PC-3 (cell line): ENCODE data around the gene ZNF365.

Experiments
- CTCF ChIP-seq: fragments of 300-600 bp; sonication (generic); conservative IDR thresholded peaks from 2 replicates; pipeline ENCODE4 v1.5.1; 2017; ENCODE audit warnings: antibody characterized with exemption, low read depth, mild to moderate bottlenecking, low read length
- EZH2 ChIP-seq: fragments of 300-600 bp; sonication (generic); IDR thresholded peaks from one replicate; pipeline ENCODE4 v1.6.1; 2017; ENCODE audit warnings: antibody characterized with exemption, mild to moderate bottlenecking, low read length; ENCODE audit not compliant: unreplicated experiment
- EZH2phosphoT487 ChIP-seq: fragments of 300-600 bp; sonication (generic); IDR thresholded peaks from 2 replicates; pipeline ENCODE4 v1.6.1; 2018; ENCODE audit warnings: mild to moderate bottlenecking, antibody characterized with exemption, low read length, borderline replicate concordance

- no peak for TF ChIP-seq EZH2
- TF ChIP-seq EZH2phosphoT487 = no peak
- peak; percentile 44; the same call in 1 of the 2 replicates for TF ChIP-seq CTCF
These were observed 20.4 kb downstream of the ZNF365 start for GRCh38 chr10:62394556-62395018.
